GM12874 (cell line): ENCODE data around the gene SH3PXD2B.

Experiments
- TF ChIP-seq, protein P1 (sequence below): IDR thresholded peaks from 2 replicates; pipeline ENCODE4 v1.5.1; 2011; ENCODE audit warnings: low read depth, mild to moderate bottlenecking, control low read depth, low read length, moderate library complexity; ENCODE audit not compliant: insufficient read depth

SH3PXD2B gene

DNA sequence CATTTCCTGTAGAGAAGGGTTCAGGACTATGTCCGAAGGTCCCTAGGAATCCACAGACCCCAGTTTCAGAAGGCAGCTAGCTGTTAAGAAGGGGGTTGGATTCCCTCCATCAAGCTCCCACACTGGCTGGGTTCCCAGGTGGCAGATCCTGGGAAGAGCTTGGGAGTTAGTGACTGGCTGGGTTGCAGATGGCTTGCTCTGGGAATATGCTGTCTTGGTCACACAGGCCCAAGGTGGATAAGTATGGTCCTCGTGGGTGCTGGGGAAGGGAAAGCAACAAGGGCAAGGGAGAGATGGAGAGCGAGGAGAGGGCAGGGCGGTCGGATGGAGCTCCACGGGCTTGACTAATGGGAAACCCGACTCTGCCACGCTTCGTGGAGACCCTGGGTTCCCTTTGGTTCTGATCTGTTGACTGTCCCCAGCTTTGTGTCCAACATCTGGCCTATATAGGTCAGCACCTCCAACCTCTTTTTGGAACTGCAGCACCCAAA lies 17.4 kb downstream of the SH3PXD2B start:
- TF ChIP-seq, protein P1, sequence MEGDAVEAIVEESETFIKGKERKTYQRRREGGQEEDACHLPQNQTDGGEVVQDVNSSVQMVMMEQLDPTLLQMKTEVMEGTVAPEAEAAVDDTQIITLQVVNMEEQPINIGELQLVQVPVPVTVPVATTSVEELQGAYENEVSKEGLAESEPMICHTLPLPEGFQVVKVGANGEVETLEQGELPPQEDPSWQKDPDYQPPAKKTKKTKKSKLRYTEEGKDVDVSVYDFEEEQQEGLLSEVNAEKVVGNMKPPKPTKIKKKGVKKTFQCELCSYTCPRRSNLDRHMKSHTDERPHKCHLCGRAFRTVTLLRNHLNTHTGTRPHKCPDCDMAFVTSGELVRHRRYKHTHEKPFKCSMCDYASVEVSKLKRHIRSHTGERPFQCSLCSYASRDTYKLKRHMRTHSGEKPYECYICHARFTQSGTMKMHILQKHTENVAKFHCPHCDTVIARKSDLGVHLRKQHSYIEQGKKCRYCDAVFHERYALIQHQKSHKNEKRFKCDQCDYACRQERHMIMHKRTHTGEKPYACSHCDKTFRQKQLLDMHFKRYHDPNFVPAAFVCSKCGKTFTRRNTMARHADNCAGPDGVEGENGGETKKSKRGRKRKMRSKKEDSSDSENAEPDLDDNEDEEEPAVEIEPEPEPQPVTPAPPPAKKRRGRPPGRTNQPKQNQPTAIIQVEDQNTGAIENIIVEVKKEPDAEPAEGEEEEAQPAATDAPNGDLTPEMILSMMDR = no peak

DNA sequence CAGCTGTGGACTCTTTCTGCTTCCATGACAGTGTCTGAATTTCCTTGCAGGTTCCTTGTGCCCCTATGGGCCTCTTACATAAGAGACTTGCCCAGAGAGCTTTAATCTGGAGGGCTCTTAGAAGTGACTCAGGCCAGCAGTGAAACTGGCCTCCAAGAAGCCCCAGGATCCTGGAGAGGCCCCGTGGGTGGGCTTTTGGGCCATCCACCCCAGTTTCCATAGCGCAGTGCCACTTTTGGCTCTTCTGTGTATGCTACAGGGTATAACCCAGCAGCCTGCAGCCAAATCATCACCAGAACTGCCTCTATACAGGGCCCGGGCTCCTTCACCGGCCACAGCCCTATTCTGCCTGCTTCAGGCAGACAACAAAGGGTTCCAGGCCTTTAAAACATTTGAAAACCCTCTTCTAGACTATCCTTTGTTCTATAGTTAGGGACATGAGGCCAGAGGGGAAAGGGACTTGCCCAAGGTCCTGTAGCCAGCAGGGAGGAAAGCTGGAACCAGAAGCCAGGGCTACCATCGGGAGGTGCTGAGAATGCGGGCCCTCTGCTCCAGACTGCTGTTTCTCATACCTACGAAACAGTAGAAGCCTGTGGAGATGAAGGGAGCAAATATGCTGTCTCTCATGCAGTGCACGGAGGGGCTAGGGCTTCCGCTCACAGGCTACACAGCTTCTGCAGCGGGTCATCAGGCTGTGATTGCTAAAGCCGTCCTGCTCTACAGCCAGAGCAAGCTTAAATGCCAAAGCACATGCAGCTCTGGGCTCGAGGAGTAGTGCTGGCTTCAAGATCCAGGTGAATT lies 18.0 kb downstream of the SH3PXD2B start:
- TF ChIP-seq, protein P1 = no peak

DNA sequence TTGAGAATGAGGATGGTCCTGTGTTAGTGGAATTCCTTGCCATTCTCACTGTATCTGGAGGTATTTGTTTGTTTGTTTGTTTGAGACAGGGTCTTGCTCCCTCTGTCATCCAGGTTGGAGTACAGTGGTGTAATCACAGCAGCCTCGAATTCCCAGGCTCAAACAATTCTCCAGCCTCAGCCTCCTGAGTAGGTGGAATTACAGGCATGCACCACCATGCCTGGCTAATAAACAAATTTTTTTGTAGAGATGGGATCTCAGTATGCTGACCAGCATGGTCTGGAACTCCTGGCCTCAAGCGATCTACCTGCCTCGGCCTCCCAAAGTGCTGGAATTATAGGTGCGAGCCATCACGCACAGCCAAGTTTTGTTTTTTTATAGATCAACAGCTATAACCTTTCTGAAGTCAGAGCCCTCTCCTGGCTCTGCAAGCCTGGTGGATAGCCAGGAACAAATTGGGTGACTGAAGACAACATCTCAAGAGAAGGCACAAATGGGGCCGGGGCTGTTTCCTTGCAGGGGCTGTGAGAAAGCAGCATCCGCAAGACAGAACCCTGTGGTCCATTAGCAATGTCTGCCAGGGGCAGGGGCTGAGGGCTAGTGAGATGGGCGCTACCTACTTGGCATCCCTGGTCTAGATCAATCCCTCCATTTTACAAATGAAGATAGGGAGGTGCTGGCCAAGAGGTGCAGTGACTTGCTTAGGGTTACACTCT lies 18.8 kb downstream of the SH3PXD2B start:
- TF ChIP-seq, protein P1 = no peak

DNA sequence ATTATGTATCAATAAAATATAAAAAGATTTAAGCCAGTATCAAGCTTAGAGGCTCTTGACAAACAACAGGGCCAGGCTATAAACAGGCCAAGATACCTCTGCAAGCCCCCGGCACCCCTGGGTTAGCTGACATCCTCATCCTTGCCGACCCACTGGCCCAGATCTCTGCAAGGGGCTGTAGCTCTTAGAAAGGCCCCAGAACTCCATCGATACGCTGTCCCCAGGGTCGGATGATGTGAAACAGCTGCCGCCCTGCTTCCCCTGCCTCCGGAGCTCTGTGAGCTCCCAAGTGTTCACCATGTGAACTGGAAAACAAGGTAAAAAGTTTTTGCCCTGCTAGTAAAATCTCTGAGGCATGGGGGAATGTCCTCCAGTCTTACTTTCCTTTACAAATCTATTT lies 20.1 kb downstream of the SH3PXD2B start:
- TF ChIP-seq, protein P1 = no peak

DNA sequence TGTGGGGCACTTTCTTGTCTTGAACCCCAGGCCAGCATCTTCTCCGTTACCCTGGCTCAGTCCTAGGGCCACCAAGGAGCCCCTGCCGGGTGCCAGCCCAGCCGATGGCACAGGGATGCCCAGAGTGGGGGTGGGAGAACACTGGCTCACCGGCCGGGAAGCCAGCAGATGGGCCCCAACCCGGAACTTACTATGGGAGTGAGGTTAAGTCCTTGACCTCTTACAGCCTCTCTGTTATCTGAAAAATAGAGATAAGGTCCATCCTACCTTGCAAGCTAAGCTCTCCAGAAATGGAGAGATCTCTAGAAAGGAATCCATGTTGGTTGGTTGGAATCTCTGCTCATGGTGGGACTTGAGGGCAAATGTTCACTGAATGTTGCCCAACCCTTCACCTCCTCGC lies 20.8 kb downstream of the SH3PXD2B start:
- TF ChIP-seq, protein P1 = no peak

DNA sequence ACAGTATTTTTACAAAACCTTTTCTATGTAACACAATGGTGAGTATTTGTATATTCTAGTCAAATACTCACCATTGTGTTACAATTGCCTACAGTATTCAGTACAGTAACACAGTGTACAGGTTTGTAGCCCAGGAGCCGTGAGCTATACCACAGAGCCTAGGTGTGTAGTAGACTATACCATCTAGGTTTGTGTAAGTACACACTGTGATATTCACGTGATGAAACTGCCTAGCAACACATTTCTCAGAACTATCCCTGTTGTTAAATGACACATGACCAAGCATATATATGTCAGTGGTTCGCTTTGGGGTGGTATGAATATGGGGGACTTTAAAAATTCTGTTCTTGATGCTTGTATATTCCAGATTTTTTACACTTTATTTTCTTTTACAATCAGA lies 21.3 kb downstream of the SH3PXD2B start:
- TF ChIP-seq, protein P1 = no peak

DNA sequence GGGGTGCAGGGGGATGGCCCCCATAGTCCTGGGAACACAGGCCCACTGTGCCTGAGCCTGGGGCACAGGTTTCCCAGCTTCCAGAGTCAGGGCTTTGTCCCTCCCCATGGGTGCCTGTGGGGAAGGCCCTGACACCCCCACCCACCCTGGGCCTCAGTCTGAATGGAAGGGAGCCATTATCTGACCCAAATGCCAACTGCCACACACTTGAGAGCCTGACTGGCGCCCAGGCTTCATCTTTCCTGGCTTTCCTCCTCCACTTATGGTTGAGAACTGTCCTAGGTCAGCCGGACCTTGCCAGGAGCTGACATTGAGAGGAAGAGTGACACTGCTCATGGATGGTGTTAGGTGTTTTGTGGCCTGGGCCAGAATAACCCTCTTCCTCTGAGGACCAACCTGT lies 24.0 kb downstream of the SH3PXD2B start:
- TF ChIP-seq, protein P1 = no peak
